Epithelial cell of proximal tubule (primary cell): Measurements from ENCODE around the gene EPHB6. TPM values are rescaled to one million over a fixed set of nuclear protein-coding genes. Genes with fewer than 3 reads are reported as not detected.

Experiments
- DNase-seq: peaks from one replicate; pipeline ENCODE4 v3.0.0-alpha.2; 2011; ENCODE audit warnings: low read depth
- H3K4me3 ChIP-seq: 2 replicates; pipeline ENCODE4 v1.5.1; 2011; ENCODE audit warnings: low read depth, mild to moderate bottlenecking, low read length
- total RNA-seq: library from RNA; depleted of rRNA; stranded (reverse); fragments of >200 nt; gene quantifications from 2 replicates; pipeline ENCODE4 v1.2.3, GENCODE V29; 2015
- TF ChIP-seq, protein P1 (sequence below): conservative IDR thresholded peaks from 2 replicates; pipeline ENCODE4 v1.5.1; 2012; ENCODE audit warnings: low read depth, mild to moderate bottlenecking, low read length

Gene EPHB6
- total RNA-seq, 1 donor from 2014 or later, result 0.75 TPM

DNA sequence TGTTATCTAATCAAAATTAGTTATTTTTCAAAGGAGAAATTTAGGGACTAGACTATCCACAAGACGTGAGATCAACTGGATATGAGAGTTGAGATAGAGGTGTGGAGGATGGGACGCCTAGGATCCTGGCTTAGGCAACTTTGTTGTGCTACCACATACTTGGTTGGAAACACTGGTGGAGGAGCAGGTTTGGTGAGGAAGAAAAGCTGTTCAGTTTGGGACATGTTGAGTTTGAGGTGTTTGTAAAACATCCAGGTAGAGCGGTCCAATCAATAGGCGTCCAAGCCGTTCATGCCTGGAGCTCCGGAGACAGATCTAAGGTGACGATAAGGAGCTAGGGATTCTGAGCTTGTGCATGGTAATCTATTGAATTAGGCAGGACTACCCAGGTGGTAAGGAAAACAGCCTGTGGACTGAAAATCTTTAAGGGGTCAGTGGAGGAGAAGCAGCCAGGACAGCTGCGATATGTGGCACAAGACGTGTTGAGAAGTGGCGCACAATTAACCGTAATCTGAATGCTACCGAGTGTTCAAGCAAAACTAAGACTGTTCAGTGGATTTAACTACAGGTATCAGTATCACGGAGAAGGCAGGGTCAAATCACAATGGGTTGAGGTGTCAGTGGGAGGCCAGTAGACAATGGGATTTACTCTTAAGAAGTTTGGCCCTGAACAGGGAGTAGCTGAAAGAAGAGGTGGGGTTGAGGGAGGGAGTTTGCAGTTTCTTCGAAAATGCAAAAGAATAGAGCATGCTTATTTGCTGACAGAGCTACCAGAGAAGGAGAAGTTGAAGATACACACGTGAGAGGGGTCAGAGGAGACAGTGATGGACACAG lies 46.8 kb downstream of the EPHB6 start:
- H3K4me3 ChIP-seq, result no peak overlapping the region
- DNase-seq, result no peak
- TF ChIP-seq, protein P1, sequence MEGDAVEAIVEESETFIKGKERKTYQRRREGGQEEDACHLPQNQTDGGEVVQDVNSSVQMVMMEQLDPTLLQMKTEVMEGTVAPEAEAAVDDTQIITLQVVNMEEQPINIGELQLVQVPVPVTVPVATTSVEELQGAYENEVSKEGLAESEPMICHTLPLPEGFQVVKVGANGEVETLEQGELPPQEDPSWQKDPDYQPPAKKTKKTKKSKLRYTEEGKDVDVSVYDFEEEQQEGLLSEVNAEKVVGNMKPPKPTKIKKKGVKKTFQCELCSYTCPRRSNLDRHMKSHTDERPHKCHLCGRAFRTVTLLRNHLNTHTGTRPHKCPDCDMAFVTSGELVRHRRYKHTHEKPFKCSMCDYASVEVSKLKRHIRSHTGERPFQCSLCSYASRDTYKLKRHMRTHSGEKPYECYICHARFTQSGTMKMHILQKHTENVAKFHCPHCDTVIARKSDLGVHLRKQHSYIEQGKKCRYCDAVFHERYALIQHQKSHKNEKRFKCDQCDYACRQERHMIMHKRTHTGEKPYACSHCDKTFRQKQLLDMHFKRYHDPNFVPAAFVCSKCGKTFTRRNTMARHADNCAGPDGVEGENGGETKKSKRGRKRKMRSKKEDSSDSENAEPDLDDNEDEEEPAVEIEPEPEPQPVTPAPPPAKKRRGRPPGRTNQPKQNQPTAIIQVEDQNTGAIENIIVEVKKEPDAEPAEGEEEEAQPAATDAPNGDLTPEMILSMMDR, result no peak

DNA sequence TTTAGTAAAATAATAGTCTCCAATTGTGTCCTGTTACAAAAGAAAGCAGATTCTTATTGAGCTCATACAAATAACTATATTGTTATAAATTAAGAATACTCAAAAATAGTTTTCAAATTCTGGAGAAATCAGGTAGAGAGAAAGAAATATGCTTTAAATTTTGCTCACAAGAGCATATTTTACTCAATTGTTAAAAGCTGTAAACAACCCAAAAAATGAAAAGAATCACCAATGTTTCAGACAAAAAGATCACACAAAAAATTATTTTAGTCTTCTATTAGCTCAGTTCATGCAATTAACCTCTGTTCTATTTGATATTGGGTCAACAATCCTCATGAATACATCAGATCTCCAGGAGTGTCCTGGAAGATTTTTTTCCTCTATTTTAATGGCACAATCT lies 49.3 kb downstream of the EPHB6 start:
- H3K4me3 ChIP-seq, result no peak overlapping the region
- TF ChIP-seq, protein P1, result no peak
- DNase-seq, result no peak

DNA sequence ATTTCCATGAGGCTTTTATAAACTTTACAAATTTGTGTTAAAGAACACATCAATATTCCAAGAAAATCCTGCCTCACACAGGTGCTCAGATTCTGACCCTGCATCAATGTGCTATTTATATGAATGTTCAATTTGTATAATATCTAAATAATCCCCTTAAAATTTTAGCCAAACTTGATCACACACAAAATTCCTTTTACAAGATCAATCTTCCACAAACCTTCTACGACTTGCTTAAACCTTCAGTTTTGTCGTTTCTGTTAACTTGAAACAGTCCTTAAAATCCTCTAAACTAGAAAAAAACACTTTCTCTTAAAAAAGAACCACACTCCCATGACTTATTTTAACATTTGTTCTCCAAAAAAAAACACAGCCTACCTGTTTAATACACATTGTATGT lies 50.9 kb downstream of the EPHB6 start:
- DNase-seq, result no peak
- TF ChIP-seq, protein P1, result no peak
- no peak overlapping the region for H3K4me3 ChIP-seq

DNA sequence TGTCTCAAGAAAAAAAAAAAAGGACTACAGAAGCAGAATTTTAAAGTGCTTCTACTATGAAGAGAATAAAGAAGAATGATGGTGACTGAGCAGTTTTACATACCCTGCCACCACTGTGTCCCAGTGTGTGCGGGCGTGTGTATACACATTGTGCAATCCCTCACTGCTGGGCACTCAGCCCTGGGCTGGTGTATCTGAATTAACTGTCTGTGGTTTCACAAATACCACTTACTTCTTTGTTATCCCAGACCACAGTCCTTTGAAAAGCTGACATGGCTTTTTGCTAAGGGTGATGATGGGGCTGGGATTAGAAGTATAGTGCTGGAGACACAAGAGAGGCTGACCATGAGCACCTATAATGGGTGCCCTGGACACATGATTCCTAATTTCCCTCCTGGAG lies 51.8 kb downstream of the EPHB6 start:
- H3K4me3 ChIP-seq, result no peak overlapping the region
- no peak for DNase-seq
- TF ChIP-seq, protein P1, result no peak

DNA sequence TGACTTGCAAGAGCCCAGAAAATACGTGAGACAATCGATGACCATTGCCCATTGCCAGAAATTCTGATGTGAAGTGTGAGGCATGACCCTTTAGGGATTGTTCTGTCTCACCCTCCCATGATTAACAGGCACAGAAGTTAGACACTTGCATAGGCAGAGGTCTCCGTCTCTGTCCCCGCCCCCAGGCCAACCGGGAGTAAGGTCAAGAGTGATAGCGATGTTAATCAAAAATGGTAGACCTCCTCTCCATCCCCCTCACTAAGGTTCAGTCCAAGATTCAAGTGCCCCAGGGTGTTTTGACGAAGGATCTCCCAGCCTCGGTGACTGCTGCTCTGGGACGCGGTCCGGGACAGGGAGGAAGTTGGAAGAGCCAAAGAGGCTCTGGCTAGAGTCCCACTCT lies 53.4 kb downstream of the EPHB6 start:
- TF ChIP-seq, protein P1, result no peak
- no peak for DNase-seq

DNA sequence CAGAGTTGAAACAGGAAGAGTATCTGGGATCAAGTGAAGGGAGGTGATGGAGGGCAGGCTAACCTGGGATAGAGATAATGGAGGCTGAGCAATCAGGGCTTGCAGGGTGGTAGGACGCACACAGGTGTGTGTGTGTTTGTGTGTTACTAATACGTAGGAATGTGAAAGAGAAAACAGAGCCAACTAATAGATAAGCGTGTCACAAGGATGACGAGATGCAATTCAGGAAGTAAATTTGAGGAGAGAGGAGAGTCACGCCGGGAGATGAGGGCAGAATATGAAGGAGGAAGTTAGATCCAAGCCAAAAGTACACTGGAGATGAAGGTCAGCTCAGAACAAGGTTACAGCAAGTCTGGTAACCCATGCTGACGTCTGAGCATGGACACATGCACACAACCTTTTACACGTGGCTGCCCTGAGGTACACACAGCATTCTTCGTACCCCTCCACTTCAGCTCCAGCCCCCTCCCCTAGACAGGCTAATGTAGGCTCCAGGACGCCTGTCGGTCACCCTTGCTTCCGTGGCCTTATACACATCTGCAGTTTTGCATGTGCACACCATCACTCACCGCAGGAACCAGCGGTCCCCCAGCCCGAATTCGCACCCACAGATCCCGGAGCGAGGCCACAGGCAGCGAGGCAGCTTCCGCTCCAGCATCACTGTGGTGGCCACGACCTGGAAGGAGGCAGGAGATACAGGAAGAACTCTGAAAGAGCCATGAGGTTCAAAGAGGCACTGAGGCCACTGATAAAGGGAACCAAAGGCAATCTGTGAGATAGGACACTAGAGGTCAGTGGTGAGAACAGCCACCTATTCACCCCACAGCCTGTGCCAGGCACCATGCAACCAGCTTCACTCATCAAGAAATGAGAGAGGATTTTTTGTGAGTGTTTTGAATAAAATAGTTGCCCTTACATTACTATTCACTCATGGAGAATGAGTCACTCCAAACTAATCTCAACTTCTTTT lies 54.3 kb downstream of the EPHB6 start:
- no peak overlapping the region for H3K4me3 ChIP-seq
- TF ChIP-seq, protein P1, result peak; percentile 50
- DNase-seq, result no peak

More for the DNA sequence above, 53.4 kb downstream of the EPHB6 start:
- no peak overlapping the region for H3K4me3 ChIP-seq
